PC-3 (cell line): ENCODE data around the gene MIS18A. TPM values are rescaled to one million over a fixed set of nuclear protein-coding genes. Genes with fewer than 3 reads are reported as not detected.
"Not testable (repeated sequence)": the region's sequence is repeated elsewhere in the genome, so short reads cannot be mapped to it uniquely, and the experiment has no call there.

Experiments
- ATAC-seq: fragments of 200-7000 bp; cut with Tn5 transposase; 2 replicates; pipeline ENCODE4 v1.9.1; 2020; ENCODE audit warnings: mild to moderate bottlenecking, moderate library complexity
- BruUV-seq: library from RNA; stranded (reverse); fragments of 400-500 nt; replicated peaks from 2 replicates; lab custom pipeline; 2021; lab: Mats Ljungman, UMichigan
- CTCF ChIA-PET: fragments of 300-600 bp; sonication (Branson Sonifier 250); formaldehyde crosslinking; loops from one replicate; lab custom pipeline; 2022; ENCODE audit warnings: antibody characterized with exemption; lab: Charles Lee
- POLR2A ChIA-PET: fragments of 300-600 bp; sonication (Branson Sonifier 250); formaldehyde crosslinking; loops from one replicate; lab custom pipeline; 2022; ENCODE audit warnings: antibody characterized with exemption; ENCODE audit not compliant: unreplicated experiment; lab: Charles Lee
- DNase-seq: peaks from one replicate; pipeline ENCODE4 v3.0.0-alpha.2; 2015
- H2AFZ ChIP-seq: fragments of 300-600 bp; sonication (generic); 2 replicates; pipeline ENCODE4 v1.6.0; 2016; ENCODE audit warnings: antibody characterized with exemption, low read length
- H3F3A ChIP-seq: fragments of 300-600 bp; sonication (generic); one replicate; pipeline ENCODE4 v1.6.0; 2017; ENCODE audit warnings: antibody characterized with exemption, low read length, control low read depth, mild to moderate bottlenecking; ENCODE audit not compliant: unreplicated experiment
- H3K27ac ChIP-seq: fragments of 300-600 bp; sonication (generic); 2 replicates; pipeline ENCODE4 v1.5.1; 2016; ENCODE audit warnings: mild to moderate bottlenecking, low read length
- H3K27me3 ChIP-seq: fragments of 300-600 bp; sonication (generic); 2 replicates; pipeline ENCODE4 v1.6.1; 2016; ENCODE audit warnings: low read length, mixed read lengths
- H3K36me3 ChIP-seq: fragments of 300-600 bp; sonication (generic); 2 replicates; pipeline ENCODE4 v1.6.1; 2016; ENCODE audit warnings: low read depth, mixed run types, low read length, mixed read lengths
- H3K4me1 ChIP-seq: fragments of 300-600 bp; sonication (generic); 2 replicates; pipeline ENCODE4 v1.5.1; 2016; ENCODE audit warnings: low read length; ENCODE audit not compliant: insufficient read depth
- H3K4me2 ChIP-seq: fragments of 300-600 bp; sonication (generic); 2 replicates; pipeline ENCODE4 v1.6.0; 2016; ENCODE audit warnings: low read length
- H3K4me3 ChIP-seq: fragments of 300-600 bp; sonication (generic); 2 replicates; pipeline ENCODE4 v1.5.1; 2016; ENCODE audit warnings: mild to moderate bottlenecking, low read length, mixed read lengths
- H3K79me2 ChIP-seq: fragments of 300-600 bp; sonication (generic); 2 replicates; pipeline ENCODE4 v1.6.1; 2017; ENCODE audit warnings: low read length, mixed read lengths
- H3K9ac ChIP-seq: fragments of 300-600 bp; sonication (generic); 2 replicates; pipeline ENCODE4 v1.6.0; 2016; ENCODE audit warnings: mild to moderate bottlenecking, low read length
- H3K9me2 ChIP-seq: fragments of 300-600 bp; sonication (generic); replicated peaks from 2 replicates; pipeline ENCODE4 v1.6.1; 2016; ENCODE audit warnings: mixed run types, low read length, mixed read lengths
- H3K9me3 ChIP-seq: fragments of 300-600 bp; sonication (generic); 2 replicates; pipeline ENCODE4 v1.6.1; 2016; ENCODE audit warnings: low read length, mixed read lengths
- H4K20me1 ChIP-seq: fragments of 300-600 bp; sonication (generic); 2 replicates; pipeline ENCODE4 v1.6.1; 2016; ENCODE audit warnings: low read length, mixed read lengths
- EZH2 ChIP-seq: fragments of 300-600 bp; sonication (generic); IDR thresholded peaks from one replicate; pipeline ENCODE4 v1.6.1; 2017; ENCODE audit warnings: antibody characterized with exemption, mild to moderate bottlenecking, low read length; ENCODE audit not compliant: unreplicated experiment
- EZH2phosphoT487 ChIP-seq: fragments of 300-600 bp; sonication (generic); IDR thresholded peaks from 2 replicates; pipeline ENCODE4 v1.6.1; 2018; ENCODE audit warnings: mild to moderate bottlenecking, antibody characterized with exemption, low read length, borderline replicate concordance
- intact Hi-C: fragments of 100-400 bp; cut with micrococcal nuclease; formaldehyde crosslinking; loops from 2 replicates; pipeline ENCODE4 v1.9.0; 2023
- total RNA-seq: library from RNA; depleted of rRNA; stranded (reverse); fragments of >200 nt; gene quantifications from 2 replicates; pipeline ENCODE4 v1.2.3, GENCODE V29; 2014
- TF ChIP-seq, protein P1 (sequence below): fragments of 300-600 bp; sonication (generic); conservative IDR thresholded peaks from 2 replicates; pipeline ENCODE4 v1.5.1; 2017; ENCODE audit warnings: antibody characterized with exemption, low read depth, mild to moderate bottlenecking, low read length

Gene MIS18A
- total RNA-seq, 1 experiment from 2014 or later, result 42.0 TPM

DNA sequence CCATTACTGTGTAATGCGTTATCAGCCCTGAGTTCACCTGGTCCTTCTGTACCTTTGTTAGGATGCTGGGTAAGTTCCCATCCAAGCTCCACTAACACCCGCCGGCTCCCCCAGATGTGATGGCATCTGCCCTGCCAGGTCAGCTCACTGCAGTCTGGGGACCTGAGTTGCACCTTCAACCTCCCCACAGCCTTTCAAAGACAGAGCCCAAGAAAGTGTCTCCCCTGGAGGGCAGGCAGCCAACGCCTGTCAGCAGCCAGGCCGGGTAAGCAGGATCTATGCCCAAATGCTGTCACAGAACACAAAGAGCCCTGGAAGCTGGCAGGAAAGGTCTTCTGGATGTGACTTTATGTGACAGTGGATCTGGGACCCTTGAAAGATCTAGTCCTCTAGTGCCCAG lies 33.5 kb upstream of the MIS18A start:
- no peak for ATAC-seq
- no peaks in the 10 kb centered on the region for H3F3A ChIP-seq
- H3K9me3 ChIP-seq, result no peaks in the 10 kb centered on the region
- H2AFZ ChIP-seq, result no peak overlapping the region
- no peaks in the 10 kb centered on the region for H3K27me3 ChIP-seq
- BruUV-seq, result no TSS peak
- H3K9ac ChIP-seq, result no peak overlapping the region
- TF ChIP-seq, protein P1, sequence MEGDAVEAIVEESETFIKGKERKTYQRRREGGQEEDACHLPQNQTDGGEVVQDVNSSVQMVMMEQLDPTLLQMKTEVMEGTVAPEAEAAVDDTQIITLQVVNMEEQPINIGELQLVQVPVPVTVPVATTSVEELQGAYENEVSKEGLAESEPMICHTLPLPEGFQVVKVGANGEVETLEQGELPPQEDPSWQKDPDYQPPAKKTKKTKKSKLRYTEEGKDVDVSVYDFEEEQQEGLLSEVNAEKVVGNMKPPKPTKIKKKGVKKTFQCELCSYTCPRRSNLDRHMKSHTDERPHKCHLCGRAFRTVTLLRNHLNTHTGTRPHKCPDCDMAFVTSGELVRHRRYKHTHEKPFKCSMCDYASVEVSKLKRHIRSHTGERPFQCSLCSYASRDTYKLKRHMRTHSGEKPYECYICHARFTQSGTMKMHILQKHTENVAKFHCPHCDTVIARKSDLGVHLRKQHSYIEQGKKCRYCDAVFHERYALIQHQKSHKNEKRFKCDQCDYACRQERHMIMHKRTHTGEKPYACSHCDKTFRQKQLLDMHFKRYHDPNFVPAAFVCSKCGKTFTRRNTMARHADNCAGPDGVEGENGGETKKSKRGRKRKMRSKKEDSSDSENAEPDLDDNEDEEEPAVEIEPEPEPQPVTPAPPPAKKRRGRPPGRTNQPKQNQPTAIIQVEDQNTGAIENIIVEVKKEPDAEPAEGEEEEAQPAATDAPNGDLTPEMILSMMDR, result no peak
- no peak for TF ChIP-seq EZH2
- no peak for TF ChIP-seq EZH2phosphoT487
- CTCF ChIA-PET, result no interaction called here
- no peak overlapping the region for H3K27ac ChIP-seq
- no peaks in the 10 kb centered on the region for H4K20me1 ChIP-seq
- peaks cover 59% of the 10 kb centered on the region for H3K36me3 ChIP-seq
- no peaks in the 10 kb centered on the region for H3K9me2 ChIP-seq
- POLR2A ChIA-PET, result no interaction called here
- DNase-seq, result no peak
- H3K4me3 ChIP-seq, result no peak overlapping the region
- intact Hi-C loops, result no loop called here
- H3K4me2 ChIP-seq, result no peak overlapping the region
- no peaks in the 10 kb centered on the region for H3K79me2 ChIP-seq
- no peaks in the 10 kb centered on the region for H3K4me1 ChIP-seq

GRCh38 chr21:32311621-32312020 lies 32.8 kb upstream of the MIS18A start:
- no peaks in the 10 kb centered on the region for H3K9me3 ChIP-seq
- no TSS peak for BruUV-seq
- no peaks in the 10 kb centered on the region for H4K20me1 ChIP-seq
- no peak for ATAC-seq
- H3K4me1 ChIP-seq, result no peaks in the 10 kb centered on the region
- no peak overlapping the region for H3K9ac ChIP-seq
- no peak overlapping the region for H3K4me2 ChIP-seq
- no peak overlapping the region for H3K27ac ChIP-seq
- no peaks in the 10 kb centered on the region for H3K9me2 ChIP-seq
- TF ChIP-seq EZH2 (no peak), EZH2phosphoT487 (no peak)
- TF ChIP-seq, protein P1, result no peak
- no peak overlapping the region for H3K4me3 ChIP-seq
- no peak overlapping the region for H2AFZ ChIP-seq
- no peaks in the 10 kb centered on the region for H3K27me3 ChIP-seq
- H3K36me3 ChIP-seq, result peaks cover 56% of the 10 kb centered on the region
- H3F3A ChIP-seq, result no peaks in the 10 kb centered on the region
- POLR2A ChIA-PET, result no interaction called here
- DNase-seq, result no peak
- CTCF ChIA-PET, result no interaction called here
- no peaks in the 10 kb centered on the region for H3K79me2 ChIP-seq
- intact Hi-C loops, result no loop called here

DNA sequence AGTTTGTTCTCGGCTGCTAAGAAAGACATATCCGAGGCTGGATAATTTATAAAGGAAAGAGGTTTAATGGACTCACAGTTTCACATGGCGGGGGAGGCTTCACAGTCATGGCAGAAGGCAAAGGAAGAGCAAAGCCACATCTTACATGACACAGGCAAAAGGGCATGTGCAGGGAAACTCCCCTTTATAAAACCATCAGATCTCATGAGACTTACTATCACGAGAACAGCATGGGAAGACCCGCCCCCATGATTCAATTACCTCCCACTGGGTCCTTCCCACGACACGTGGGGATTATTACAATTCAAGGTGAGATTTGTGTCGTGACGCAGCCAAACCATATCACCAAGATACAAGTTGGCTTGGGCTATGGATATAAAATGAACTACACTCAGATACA lies 32.1 kb upstream of the MIS18A start:
- CTCF ChIA-PET, H3K9ac ChIP-seq, H3K4me3 ChIP-seq, H3K9me2 ChIP-seq, H3K27me3 ChIP-seq, H3K27ac ChIP-seq, H3K9me3 ChIP-seq, H3K4me2 ChIP-seq, POLR2A ChIA-PET, BruUV-seq, H3K79me2 ChIP-seq, H3K4me1 ChIP-seq, H4K20me1 ChIP-seq, H2AFZ ChIP-seq, H3F3A ChIP-seq, DNase-seq, intact Hi-C loops, ATAC-seq: not testable (repeated sequence)
- H3K36me3 ChIP-seq, result peaks cover 56% of the 10 kb centered on the region
